Measurements from ENCODE around the gene EXOC3.
A peak's percentile ranks its signal among the peaks of the same experiment; 100 is the strongest.

Gene EXOC3

DNA sequence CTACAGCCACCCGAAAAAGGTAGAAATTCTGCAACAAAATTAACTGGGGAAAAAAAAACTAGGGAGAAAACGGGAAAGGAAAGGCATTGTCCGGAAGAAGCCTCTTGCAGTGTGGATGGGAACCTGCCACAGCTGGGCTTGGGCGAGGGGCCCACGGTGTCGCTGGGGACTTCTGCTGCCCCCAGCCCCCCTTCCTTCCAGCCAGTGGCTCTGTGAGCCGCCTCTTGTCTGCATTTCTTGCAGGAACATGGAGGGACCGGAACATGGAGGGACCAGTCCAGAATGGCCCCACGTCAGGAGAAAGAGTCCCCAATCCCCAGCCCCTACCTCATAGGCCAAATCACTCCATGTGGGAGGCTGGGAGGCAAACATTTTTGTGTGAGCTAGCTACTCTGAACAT is 36.9 kb upstream of the EXOC3 start:
- FAIRE-seq (no peak), DNase-seq (ENCODE audit: insufficient read length, low spot score) (no peak)

DNA sequence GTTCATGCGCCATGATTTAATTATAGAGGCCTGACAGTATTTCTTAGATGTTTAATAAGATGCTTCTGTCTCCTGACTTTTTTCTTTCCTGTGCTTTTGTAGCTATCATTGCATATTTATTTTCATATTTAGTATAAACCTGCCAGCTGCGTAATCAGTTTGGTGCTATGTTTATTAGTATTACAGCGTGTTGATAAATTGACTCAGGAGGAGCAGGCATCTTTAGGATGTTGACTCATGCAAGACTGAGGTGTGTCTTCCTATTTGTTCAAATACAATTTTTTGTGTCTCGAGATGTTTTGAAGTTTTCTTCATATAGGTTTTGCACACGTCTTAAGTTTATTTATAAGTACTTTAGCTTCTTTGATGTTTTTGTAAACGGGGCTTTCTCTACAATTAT is 35.9 kb upstream of the EXOC3 start:
- no peak for FAIRE-seq
- no peak for DNase-seq (ENCODE audit: insufficient read length, low spot score)

DNA sequence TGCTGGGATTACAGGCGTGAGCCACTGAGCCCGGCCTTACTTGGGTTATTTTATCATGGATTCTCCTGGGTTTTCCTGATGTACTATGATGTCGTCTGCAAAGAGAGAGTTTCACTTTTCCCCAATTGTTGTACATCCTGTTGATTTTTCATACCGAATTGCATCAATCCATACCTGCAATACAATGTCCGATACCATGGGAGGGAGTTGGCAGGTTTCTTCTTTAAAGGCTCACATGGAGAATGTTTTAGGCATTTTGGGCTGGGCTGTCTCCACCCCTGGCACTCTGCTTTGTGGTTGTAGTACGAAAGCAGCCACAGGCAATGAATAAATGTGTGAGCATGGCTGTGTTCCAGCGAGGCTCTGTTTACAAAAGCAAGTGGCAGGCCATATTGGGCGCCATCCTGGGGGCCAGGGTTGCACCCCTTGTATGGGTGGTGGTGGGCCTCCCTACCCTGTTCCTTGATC is 35.1 kb upstream of the EXOC3 start:
- no peak for DNase-seq (ENCODE audit: insufficient read length, low spot score)
- no peak for FAIRE-seq

DNA sequence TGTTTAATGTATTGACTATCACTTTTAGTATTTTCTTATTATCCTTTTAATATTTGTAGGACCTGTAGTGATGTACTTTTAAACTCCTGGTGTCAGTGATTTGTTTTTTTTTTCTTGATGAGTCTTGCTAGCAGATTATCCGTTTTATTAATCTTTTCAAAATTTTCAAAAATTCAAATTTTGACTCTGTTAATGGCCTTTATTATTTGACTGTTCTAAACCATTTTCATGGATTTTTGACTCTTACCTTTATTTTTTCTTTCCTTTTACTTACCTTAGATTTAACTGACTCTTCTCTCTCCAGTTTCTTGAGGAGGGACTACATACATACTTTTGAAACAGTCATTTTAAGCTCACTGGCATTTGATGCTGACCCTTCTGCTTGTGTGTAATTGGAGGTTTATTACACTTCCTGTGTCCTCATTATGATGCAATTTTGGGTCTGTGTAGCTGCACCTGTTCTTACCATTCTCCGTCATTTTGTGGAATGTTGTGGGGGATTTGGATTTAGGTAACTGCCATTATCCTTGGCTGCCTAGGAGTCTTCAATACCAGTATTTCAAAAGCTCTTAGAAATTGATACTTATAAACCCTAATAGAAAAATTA is 32.0 kb upstream of the EXOC3 start:
- no peak for FAIRE-seq
- no peak for DNase-seq (ENCODE audit: insufficient read length, low spot score)

DNA sequence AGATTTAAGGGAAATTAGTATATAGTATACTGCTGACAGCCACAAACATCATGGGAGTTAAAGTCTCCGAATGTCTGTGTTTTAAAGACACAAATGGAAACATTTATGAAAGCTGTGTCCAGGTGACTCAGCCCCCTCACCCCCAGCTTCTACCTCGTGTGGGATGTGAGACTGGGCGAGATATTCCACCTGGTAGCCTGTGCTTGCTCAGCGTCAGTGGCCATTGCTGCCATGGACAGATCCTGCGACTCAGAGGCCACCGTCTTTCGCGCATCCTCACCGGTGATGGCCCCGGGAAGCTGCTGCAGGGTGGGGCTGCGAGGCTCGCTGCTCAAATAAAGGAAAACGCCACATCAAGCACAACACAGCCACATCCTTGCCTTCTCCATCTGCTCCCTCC is 31.2 kb upstream of the EXOC3 start:
- no peak for FAIRE-seq
- DNase-seq (ENCODE audit: insufficient read length, low spot score) = no peak

DNA sequence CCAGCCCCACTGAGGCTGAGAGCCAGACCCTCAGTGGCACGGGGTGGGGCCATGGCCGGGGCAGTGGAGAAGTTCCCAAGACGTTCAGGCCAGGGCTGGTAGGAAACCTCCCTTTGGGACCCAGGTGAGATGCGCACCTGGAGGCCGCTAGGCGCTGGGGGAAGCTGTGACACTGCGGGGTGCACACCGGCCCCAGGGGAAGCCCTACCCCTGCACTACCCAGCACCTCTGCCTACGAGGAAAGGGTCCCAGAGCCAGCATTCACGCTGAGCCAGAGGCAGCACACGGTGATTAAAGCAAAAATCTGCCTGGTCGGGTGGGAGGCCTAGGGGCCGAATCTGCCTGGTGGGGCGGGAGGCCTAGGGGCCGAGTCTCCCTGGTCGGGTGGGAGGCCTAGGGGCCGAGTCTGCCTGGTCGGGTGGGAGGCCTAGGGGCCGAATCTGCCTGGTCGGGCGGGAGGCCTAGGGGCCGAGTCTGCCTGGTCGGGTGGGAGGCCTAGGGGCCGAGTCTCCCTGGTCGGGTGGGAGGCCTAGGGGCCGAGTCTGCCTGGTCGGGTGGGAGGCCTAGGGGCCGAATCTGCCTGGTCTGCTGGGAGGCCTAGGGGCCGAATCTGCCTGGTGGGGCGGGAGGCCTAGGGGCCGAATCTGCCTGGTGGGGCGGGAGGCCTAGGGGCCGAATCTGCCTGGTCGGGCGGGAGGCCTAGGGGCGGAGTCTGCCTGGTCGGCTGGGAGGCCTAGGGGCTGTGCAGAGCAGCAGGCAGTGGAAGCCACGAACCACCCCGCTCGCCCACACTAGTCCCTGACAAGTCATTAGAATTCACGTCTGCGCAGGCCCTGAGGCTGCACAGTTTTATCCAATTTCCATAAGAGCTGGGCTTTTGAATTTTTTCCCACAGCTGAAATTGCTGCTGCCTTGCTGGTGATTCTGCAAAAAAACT is 27.7 kb upstream of the EXOC3 start:
- FAIRE-seq (peak; percentile 65), DNase-seq (ENCODE audit: insufficient read length, low spot score) (peak; percentile 83)

GRCh38 chr5:415928-416635 is 26.9 kb upstream of the EXOC3 start:
- FAIRE-seq = no peak
- DNase-seq (ENCODE audit: insufficient read length, low spot score) = no peak

GRCh38 chr5:416636-416960 is 26.4 kb upstream of the EXOC3 start:
- DNase-seq (ENCODE audit: insufficient read length, low spot score) (no peak), FAIRE-seq (no peak)

DNA sequence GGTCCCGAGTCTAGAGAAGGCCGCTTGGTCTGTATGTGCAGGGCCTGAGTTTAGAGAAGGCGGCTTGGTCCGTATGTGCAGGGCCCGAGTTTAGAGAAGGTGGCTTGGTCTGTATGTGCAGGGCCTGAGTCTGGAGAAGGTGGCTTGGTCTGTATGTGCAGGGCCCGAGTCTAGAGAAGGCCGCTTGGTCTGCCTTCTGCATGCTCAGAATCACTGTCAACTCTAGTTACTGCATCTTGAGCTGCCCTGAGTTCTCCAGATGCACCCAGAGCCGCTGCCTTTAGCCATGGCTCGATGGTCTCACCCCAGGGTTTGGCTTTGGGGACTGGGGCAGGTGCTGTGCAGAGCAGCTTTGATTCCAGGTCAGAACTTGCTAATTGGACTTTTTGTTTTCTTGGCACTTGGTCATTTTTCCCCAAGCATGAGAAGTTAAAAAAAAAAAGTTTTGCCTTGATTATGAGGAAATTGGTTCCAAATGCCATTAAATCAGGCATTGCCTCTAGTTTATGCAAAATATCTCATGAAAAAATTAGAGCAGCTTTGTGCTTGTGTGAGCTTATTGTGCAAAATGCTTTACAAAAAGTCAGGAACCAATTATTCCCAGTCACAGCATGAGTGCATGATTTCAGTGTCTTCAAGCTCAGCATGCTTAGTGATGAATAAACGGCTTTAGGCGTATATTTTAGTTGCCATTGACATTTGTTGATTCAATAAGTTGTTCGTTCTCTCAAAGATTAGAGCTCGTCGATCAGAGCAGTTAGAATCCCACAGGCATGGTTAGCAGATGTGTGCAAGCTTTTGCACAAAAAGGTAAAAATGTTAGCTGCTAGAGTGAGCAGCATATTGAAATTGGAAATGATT is 25.4 kb upstream of the EXOC3 start:
- FAIRE-seq (no peak), DNase-seq (ENCODE audit: insufficient read length, low spot score) (no peak)

DNA sequence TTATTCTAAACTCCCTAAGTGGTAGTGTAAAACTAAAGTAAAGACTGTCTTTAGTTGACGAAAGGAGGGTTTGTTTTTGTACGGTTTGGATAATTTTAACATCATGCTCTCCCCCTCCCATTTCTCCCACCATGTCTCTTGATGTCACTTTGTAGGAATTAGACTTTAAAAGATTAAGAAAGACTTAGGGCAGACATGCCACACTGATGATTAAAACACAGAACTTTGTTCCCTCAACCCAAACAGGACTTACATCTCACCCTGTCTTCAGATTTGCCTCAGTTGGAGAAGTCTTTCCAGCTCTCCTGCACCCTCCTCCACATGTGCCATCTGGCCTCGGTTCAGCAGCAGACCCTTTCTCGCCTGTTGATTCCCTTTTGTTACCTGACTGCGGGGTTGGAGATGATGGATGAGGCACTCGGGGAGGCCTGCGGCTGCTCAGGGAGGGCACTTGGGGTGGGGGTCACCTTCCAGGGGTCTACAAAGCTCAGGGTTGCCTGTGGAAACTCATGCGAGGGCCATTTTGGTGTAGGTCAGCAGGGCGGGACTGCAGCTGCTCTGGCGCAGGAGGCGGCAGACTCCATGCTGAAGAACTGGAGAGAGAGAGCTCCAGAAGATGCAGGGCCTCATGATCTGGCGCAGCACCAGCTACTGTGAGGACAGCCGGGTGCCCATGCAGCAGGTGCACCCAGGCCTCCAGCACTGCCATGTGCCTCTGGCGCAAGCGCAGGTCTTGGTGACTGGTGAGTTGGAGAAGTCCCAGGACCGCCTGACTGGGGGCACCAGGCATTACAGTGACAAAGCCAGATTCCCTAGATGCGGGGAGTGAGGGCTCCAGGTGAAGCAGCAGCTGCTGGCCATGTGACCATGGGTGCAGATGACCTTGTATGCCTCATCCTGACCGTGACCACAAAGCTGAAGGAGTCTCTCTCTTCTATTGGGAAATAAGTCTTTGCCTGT is 24.5 kb upstream of the EXOC3 start:
- DNase-seq (ENCODE audit: insufficient read length, low spot score) (no peak), FAIRE-seq (no peak)

GRCh38 chr5:419970-420369 is 23.0 kb upstream of the EXOC3 start:
- DNase-seq (ENCODE audit: insufficient read length, low spot score) (no peak), FAIRE-seq (no peak)

- FAIRE-seq (peak; percentile 55), DNase-seq (ENCODE audit: insufficient read length, low spot score) (no peak)
Observed at GRCh38 chr5:420632-421286, 22.2 kb upstream of the EXOC3 start.

DNA sequence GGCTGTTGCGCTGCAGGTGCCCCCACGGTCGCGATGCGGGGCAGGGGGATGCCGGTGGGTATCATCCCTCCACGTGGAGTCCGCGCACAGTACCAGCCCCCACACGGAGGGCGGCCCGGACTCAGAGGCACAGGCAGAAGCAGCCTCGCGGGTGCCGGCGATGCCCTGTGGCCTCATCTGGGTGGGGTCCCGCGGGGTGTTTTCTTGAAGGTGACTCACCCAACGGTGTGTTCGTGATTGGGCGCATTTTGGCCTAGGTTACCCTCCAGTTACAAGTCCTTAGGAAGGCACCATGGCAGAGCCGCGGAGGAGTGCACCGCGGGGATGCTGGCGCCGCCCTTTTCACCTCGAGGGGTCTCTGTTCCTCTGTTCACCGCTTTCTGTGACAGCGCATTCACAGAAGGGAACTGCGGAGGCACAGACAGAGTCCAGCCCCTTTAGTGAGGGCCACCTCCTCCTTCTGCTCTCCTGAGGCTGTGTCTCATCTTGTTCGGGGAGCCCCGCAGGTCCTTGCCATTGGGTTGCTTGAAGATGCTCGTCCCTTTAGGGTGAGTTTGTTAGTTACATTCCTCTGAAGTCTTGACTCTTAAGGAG is 21.6 kb upstream of the EXOC3 start:
- DNase-seq (ENCODE audit: insufficient read length, low spot score) (no peak), FAIRE-seq (no peak)

- DNase-seq (ENCODE audit: insufficient read length, low spot score) (no peak), FAIRE-seq (no peak)
Observed at GRCh38 chr5:421901-422300, 21.1 kb upstream of the EXOC3 start.

DNA sequence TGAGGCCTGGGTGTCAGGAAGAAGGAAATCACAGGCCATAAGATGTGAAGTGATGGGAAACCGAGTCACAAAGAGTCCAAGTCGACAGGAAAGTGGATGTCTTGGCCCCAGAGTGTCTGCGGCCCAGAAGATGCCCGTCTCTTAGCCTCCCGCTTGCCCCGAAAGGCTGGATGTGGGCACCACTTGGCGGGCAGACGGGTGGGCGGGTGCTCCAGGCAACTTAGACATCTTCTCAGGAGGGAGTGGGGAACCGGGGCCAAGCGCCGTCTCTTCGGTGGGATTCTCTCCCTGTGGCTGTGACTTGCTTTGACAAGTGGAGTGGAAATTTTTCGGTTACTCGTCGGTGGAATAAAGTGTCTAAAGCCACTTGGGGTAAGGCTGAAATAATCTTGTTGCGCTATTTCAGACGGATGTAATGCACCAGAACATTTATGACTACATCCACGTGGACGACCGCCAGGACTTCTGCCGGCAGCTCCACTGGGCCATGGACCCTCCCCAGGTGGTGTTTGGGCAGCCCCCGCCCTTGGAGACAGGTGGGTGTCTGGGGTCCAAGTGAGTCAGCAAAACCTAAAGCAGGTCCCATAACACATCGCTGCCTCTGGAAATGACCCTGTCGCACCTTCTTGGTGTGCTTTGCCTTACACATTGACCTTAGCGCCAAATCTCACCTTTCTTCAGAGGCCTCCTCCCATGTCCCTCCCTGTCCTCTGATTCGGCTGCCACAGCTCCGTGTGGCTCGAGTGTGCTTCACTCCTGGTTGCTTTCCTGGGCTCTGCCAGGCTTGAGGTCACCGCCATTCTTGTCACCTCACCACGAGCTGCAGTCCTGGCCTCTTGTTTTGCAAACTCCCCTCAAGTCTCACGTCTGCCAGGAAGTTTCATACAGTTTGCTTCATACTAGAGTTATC is 20.4 kb upstream of the EXOC3 start:
- DNase-seq (ENCODE audit: insufficient read length, low spot score) = no peak

GRCh38 chr5:423233-423565 is 19.8 kb upstream of the EXOC3 start:
- DNase-seq (ENCODE audit: insufficient read length, low spot score) (no peak), FAIRE-seq (no peak)

More for the DNA sequence above, 20.4 kb upstream of the EXOC3 start:
- no peak for FAIRE-seq

- FAIRE-seq (peak; percentile 55), DNase-seq (ENCODE audit: insufficient read length, low spot score) (no peak)
Observed at GRCh38 chr5:423626-424261, 19.2 kb upstream of the EXOC3 start.

Measured in HTR-8/SVneo (cell line).